ENCODE data around the gene PLPP4.

Gene PLPP4

GRCh38 chr10:120457431-120458172, 575 bp downstream of the PLPP4 start:
- DNase-seq = no peak

DNA sequence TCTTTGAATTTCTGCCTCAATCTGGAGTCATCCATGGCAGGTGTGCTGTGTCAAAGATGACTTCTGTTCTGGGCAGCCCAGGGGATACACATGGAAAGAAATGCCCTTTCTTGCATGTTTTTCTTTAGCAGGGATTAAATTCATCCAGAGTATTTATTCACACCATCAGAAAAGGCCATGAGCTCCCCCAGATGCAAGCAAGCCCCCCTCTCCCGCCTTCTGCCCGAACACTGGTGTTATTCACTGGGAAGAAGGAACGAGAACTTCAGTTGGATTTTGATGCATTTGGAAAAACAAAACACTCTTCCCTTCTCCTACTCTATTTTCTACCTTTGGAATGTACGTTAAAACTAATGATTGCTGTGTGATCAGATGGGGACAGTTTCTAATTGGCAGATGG, 1.4 kb downstream of the PLPP4 start:
- DNase-seq = no peak

DNA sequence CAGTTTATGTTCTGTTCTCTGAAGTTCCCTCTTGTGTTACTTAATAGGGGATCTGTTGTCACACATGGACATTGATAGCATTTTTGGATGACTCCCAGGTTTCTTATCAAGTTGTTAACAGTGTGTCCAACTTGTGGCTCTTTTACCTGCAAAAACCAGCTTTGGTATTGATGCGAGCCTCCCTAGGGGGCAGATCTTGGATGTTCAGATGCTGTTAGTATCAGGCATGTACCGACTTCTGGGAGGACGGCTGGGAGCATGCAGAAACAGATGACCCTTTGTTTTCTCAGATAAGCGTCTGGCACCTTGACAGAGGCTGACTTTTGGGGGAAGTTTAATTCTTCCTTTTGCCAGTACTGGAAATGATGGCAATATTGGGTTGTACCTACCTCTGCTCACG, 2.2 kb downstream of the PLPP4 start:
- DNase-seq = no peak

GRCh38 chr10:120460186-120460585, 3.2 kb downstream of the PLPP4 start:
- no peak for DNase-seq

- no peak for DNase-seq
Measured at GRCh38 chr10:120460776-120461175, 3.7 kb downstream of the PLPP4 start.

GRCh38 chr10:120462018-120462682, 5.1 kb downstream of the PLPP4 start:
- DNase-seq = no peak

- no peak for DNase-seq
Measured at GRCh38 chr10:120465138-120465537, 8.1 kb downstream of the PLPP4 start.

GRCh38 chr10:120466006-120466405, 9.0 kb downstream of the PLPP4 start:
- DNase-seq = no peak

DNA sequence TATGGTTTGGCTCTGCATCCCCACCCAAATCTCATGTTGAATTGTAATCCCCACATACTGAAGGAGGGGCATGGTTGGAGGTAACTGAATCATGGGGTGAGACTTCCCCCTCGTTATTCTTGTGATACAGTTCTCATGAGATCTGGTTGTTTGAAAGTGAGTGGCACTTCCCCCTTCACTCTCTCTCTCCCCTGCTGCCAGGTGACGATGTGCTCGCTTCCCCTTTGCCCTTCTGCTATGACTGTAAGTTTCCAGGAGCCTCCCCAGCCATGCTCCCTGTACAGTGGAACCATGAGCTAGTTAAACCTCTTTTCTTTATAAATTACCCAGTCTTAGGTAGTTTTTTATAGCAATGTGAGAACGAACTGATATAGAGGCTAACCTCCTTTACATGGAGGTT, 16.6 kb downstream of the PLPP4 start:
- DNase-seq = no peak

- DNase-seq = no peak
Measured at GRCh38 chr10:120474956-120475355, 17.9 kb downstream of the PLPP4 start.

DNA sequence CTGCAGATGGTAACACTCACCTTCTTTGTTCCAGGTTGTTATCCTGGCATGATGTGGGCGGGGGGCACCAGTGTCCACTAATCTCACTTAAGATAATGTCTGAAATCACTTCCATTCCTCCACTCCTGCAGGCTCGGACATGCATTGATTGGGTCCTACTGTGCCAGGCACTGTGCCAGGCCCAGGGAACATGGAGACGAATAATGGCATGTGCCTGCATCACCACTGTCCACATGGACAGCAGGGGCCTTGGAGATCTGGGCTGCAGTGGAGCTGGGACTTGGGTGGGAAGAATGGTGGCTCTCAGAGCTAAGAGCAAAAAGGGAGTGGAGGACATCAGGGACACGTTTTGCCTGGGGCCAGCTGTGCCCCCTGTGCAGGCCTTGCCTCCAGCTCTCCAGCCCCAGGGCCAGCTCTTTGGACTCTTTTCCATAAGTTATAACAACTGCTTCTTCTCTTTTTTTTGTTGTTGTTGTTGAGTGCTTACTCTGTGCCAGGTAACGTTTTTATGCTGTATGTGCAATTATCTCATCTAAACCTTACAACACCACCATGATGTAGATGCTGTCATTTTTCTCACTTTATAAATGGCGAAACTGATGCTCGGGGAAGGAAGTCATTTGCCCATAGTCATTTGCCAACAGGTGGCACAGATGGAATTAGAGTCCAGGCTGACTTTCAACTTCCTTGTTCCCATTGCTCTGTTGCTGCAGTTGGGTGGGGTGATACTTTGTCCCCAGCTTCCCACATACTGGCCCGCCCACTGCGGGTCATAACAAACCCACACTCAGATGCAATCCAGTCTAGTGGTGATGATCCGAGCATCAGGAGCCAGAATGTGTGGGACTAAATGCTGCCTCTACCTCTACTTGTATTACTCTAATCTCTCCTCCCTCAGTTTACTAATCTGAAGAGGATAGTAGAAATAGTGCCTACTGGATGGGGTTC, 19.1 kb downstream of the PLPP4 start:
- no peak for DNase-seq

- DNase-seq = no peak
Measured at GRCh38 chr10:120477021-120477742, 20.2 kb downstream of the PLPP4 start.

DNA sequence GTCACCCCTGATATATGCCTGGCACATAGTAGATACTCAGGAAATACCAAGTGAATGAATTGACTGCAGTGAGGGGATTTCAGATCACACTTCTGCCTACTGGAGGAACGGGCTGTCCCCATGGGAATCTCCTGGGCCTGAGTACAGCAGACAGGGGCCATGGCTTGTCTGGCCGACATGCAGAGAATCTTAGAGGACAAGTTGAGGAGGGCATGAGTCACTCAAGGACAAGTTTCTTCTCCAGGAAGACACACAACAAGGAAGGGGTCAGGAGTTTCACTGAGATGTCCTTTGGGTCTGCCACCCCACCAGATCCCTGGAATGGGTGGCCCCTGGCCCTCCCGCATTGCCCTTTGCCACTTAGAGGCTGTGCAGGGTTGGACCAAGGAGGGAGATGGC, 20.7 kb downstream of the PLPP4 start:
- no peak for DNase-seq

DNA sequence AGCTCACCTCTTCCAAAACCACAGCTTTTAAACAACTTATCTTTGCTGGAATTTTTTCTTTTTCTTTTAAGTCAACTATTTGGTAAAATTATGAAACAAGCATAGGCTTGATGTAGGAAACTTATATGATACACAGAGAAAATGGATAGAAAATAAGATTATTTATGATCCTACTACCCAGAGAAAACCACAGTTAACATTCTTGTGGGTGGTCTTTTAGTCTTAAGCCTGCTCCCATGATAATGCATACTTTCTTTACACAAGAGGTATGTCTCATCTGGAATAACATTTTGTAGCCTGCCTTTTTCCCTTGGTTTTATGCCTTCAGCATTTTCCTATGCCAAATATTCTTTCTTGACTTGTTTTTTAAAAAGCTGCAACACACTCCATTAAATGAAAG, 21.4 kb downstream of the PLPP4 start:
- no peak for DNase-seq

DNA sequence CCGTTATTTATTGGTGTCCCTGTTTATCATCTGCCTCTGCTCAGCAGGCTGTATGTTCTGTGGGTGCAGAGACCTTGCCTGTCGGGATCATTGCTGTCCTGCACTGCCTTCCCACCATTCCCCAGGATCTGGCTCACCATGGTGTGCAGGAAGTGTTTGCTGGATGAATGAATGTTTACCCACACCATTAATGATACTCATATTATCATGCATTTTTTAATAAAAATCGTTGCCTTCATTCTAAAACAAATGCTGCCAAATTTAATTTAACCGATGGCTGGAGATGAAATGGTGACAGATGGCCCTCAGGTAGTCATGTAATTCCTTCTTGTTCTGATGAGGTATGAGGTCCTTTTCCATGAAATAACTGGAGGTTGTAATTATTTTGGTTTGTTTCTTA, 22.5 kb downstream of the PLPP4 start:
- DNase-seq = no peak

GRCh38 chr10:120480065-120480600, 23.1 kb downstream of the PLPP4 start:
- no peak for DNase-seq

- DNase-seq = no peak
Measured at GRCh38 chr10:120480848-120481247, 23.8 kb downstream of the PLPP4 start.

DNA sequence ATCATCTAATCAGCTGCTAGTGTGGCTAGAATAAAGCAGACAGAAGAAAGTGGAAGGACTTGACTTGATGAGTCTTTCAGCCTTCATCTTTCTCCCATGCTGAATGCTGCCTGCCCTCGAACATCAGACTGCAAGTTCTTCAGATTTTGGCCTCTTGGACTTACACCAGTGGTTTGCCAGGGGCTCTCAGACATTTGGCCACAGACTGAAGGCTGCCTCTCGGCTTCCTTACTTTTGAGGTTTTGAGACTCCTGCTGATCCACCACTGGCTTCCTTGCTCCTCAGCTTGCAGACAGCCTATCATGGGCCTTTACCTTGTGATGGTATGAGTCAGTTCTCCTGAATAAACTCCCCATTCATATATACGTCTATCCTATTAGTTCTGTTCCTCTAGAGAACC, 26.0 kb downstream of the PLPP4 start:
- no peak for DNase-seq

DNA sequence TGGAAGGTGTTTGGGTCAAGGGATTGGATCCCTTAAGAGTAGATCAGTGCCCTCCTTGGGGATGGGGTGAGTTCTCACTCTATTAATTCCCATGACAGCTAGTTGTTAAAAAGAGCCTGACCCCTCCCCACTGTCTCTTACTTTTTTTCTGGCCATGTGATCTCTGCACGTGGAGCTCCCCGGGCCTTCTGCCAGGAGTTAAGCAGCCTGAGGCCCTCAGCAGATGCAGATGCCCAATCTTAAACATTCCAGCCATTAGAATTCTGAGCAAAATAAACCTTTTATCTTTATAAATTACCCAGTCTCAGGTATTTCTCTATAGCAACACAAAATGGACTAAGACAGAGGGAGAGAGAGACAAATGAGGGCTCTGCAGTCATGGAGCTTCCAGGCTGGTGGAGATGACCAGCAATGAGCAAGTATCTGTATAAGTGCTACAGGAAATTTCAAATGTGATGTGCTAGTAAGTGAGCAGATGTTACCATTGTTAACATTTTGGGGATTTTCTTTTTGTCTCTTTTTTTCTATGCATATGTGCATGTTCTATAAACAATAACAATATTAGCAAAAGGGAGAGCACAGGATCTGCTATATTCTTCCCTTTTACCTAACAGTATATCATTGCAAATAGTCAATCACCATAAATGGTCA, 26.7 kb downstream of the PLPP4 start:
- DNase-seq = no peak

- DNase-seq = no peak
Measured at GRCh38 chr10:120485946-120486345, 28.9 kb downstream of the PLPP4 start.

DNA sequence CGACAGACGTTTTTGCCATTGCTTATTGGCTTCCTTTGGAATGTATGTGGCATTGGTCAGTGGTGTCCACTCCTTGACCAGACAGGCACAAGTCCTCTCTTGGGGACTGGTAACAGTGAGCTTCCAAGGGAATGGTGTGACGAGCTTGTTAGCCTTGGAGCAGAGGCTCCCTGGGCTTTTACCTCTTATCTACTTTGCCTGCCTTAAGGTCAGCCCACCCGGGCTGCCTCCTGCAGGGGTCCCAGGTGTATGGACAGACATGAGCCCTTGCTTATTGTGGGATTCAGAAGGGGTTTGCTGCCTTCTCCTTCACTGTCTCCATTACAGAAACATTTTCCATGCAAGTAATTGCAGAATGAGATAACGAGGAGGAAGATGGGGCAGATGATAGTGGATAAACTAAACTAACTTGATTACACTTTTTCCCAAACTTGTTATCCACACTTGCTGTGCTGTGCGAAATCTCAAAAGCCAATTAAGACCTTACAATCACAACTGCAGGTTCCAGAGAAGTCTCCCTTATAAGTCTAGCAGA, 29.7 kb downstream of the PLPP4 start:
- no peak for DNase-seq

DNA sequence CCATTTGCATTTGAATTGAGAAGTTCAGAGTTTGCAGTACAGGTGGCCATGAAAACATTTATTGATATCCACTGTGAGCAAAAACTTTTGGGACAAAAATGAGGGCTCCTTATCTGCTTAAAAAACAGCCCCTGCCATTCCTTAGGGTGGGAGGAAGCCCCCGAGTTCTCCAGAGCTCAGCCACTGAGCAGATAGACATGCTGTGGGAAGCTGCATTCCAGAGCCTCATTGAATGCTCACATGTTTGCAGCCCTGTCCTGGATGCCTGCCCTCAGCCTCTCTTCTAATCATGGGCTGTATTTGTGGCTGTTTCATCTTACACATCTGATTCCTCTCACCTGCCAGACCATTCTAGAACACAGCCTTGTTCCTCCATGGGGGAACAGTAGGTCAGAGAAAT, 33.3 kb downstream of the PLPP4 start:
- no peak for DNase-seq

All from SIG-M5 (cell line).